ENCODE results near the gene SLC30A2. TPM values are rescaled to one million over a fixed set of nuclear protein-coding genes. Genes with fewer than 3 reads are reported as not detected.

SLC30A2 gene
- total RNA-seq, 4 donors from 2014 or later: 0.14 TPM; not detected in 3

DNA sequence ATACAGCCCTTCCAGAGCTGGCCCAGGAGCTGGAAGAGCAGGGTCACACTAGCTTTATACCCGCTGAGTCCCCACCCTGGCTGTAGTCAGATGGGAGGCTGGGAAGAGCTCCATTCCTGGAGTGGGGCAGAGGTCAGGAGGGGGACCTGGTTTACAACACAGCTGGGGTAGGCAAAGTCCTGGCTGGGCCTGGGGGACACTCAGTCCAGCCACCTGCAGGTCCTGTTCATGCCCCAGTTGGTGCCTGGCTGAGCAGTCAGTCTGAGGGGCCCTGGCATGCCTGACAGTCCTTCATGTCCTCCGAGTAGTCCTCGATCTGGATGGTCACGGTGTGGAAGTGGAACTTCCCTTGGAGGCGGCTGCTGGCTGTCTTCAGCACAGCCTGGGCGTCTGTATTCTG, 7.0 kb downstream of the SLC30A2 start:
- peaks cover 3 to 15% (median 10%) of the 10 kb centered on the region in 4 donors for H3K4me1 ChIP-seq
- intact Hi-C loops (cut with DNase I; ENCODE audit: low total_unique reads): loop anchor here (10.0 kb wide), 1 partner anchor 106 kb away; no protein-coding TSS in a partner anchor
- DNase-seq: no peak
- H3K9me3 ChIP-seq: no peaks in the 10 kb centered on the region
- peaks cover 26% of the 10 kb centered on the region for H3K27me3 ChIP-seq
- H3K36me3 ChIP-seq: no peaks in the 10 kb centered on the region
- no peak overlapping the region for H3K4me3 ChIP-seq
- in situ Hi-C loops (cut with MboI; ENCODE audit: low pct_ligation_motif_present in 1 of 4, low pct_unique_long_range_greater_than_20kb in 1 of 4, low sequenced_read_pairs in 3 of 4): loop anchor here in 3 of 4 donors (25.0 kb wide), 2 partner anchors 98 to 123 kb away; partner anchors contain the start of genes C1orf232 (in 2 of the 3), FAM110D (in 2 of the 3), ZNF593 (in 2 of the 3) and ZNF593OS (in 2 of the 3)
- 90% methylated on average over 6 of the region's 6 CpGs; no CpG with 5 or more reads in 1 of the 2 donors for WGBS, 2 donors (ENCODE audit: low coverage in 1 of 2)
- no peak overlapping the region for H3K27ac ChIP-seq
- TF ChIP-seq POLR2AphosphoS5 (IDR thresholded peaks at IDR 0.05): no peak
- TF ChIP-seq POLR2A (IDR thresholded peaks at IDR 0.05): no peak
- TF ChIP-seq, protein P1, sequence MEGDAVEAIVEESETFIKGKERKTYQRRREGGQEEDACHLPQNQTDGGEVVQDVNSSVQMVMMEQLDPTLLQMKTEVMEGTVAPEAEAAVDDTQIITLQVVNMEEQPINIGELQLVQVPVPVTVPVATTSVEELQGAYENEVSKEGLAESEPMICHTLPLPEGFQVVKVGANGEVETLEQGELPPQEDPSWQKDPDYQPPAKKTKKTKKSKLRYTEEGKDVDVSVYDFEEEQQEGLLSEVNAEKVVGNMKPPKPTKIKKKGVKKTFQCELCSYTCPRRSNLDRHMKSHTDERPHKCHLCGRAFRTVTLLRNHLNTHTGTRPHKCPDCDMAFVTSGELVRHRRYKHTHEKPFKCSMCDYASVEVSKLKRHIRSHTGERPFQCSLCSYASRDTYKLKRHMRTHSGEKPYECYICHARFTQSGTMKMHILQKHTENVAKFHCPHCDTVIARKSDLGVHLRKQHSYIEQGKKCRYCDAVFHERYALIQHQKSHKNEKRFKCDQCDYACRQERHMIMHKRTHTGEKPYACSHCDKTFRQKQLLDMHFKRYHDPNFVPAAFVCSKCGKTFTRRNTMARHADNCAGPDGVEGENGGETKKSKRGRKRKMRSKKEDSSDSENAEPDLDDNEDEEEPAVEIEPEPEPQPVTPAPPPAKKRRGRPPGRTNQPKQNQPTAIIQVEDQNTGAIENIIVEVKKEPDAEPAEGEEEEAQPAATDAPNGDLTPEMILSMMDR (IDR thresholded peaks at IDR 0.05): no peak
- no peak for TF ChIP-seq EP300 (IDR thresholded peaks at IDR 0.05; ENCODE audit: low read depth)

DNA sequence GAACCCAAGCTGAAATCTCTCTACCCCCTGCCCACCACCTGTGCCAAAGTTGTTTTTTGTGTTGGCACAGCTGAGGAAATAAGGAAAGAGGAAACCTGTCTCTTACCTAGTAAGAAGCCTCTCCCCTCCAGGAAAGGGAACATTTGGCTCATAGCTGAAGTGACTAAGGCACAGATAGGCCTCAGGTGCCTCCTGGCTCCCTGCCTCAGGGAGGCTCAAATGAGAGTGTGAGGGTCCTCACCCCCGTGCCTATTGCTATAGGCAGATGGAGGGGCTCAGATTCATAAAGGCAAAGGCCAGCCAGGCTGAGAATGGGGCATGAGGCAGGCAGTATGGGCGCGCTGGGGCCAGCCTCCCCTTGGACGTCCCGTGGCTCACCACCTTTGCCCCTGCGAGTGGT, 7.4 kb downstream of the SLC30A2 start:
- Histone ChIP-seq H3K36me3 (no peaks in the 10 kb centered on the region), H3K4me1 (peaks cover 3 to 15% (median 10%) of the 10 kb centered on the region in 4 donors), H3K9me3 (no peaks in the 10 kb centered on the region), H3K4me3 (no peak overlapping the region), H3K27ac (no peak overlapping the region), H3K27me3 (peaks cover 22% of the 10 kb centered on the region)
- intact Hi-C loops (cut with DNase I; ENCODE audit: low total_unique reads): loop anchor here (10.0 kb wide), 1 partner anchor 106 kb away; no protein-coding TSS in a partner anchor
- TF ChIP-seq POLR2A (IDR thresholded peaks at IDR 0.05): no peak
- TF ChIP-seq POLR2AphosphoS5 (IDR thresholded peaks at IDR 0.05): no peak
- TF ChIP-seq EP300 (IDR thresholded peaks at IDR 0.05; ENCODE audit: low read depth): no peak
- TF ChIP-seq, protein P1 (IDR thresholded peaks at IDR 0.05): no peak
- WGBS, 2 donors (ENCODE audit: low coverage in 1 of 2): 57 to 67% methylated on average over 1 to 6 of the region's 6 CpGs
- in situ Hi-C loops (cut with MboI; ENCODE audit: low pct_ligation_motif_present in 1 of 4, low pct_unique_long_range_greater_than_20kb in 1 of 4, low sequenced_read_pairs in 3 of 4): loop anchor here in 3 of 4 donors (25.0 kb wide), 2 partner anchors 99 to 124 kb away; partner anchors contain the start of genes C1orf232 (in 2 of the 3), FAM110D (in 2 of the 3), ZNF593 (in 2 of the 3) and ZNF593OS (in 2 of the 3)
- no peak for DNase-seq

DNA sequence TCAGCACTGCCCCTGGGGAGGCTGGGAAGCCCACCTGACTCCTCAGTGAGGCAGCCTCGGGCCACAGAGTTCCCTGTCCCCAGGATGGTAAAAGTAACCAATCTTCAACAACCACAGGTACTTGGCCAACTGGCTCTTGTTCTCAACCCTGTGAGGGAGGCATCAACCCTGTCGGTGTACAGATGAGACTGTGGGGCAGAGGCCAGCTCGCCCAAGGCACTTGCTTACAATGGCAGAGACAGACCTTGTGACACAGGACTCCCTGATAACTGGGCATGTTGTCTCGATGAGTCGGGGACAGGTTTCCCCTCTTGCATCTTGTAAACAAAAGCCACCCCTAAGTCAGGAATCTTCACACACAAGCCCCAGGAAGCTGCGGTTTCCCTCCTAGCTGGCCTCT, 8.0 kb downstream of the SLC30A2 start:
- Histone ChIP-seq H3K4me1 (peaks cover 3 to 15% (median 10%) of the 10 kb centered on the region in 4 donors), H3K27ac (no peak overlapping the region), H3K36me3 (no peaks in the 10 kb centered on the region), H3K27me3 (peaks cover 20% of the 10 kb centered on the region), H3K9me3 (no peaks in the 10 kb centered on the region), H3K4me3 (no peak overlapping the region)
- TF ChIP-seq POLR2A (IDR thresholded peaks at IDR 0.05): no peak
- TF ChIP-seq, protein P1 (IDR thresholded peaks at IDR 0.05): no peak
- TF ChIP-seq EP300 (IDR thresholded peaks at IDR 0.05; ENCODE audit: low read depth): no peak
- TF ChIP-seq POLR2AphosphoS5 (IDR thresholded peaks at IDR 0.05): no peak
- in situ Hi-C loops (cut with MboI; ENCODE audit: low pct_ligation_motif_present in 1 of 4, low pct_unique_long_range_greater_than_20kb in 1 of 4, low sequenced_read_pairs in 3 of 4) (loop anchor here in 3 of 4 donors (25.0 kb wide), 2 partner anchors 99 to 124 kb away; partner anchors contain the start of genes C1orf232 (in 2 of the 3), FAM110D (in 2 of the 3), ZNF593 (in 2 of the 3) and ZNF593OS (in 2 of the 3)), intact Hi-C loops (cut with DNase I; ENCODE audit: low total_unique reads) (loop anchor here (10.0 kb wide), 1 partner anchor 107 kb away; no protein-coding TSS in a partner anchor)
- WGBS, 2 donors (ENCODE audit: low coverage in 1 of 2): 85% methylated on average over 6 of the region's 6 CpGs; no CpG with 5 or more reads in 1 of the 2 donors
- no peak for DNase-seq

DNA sequence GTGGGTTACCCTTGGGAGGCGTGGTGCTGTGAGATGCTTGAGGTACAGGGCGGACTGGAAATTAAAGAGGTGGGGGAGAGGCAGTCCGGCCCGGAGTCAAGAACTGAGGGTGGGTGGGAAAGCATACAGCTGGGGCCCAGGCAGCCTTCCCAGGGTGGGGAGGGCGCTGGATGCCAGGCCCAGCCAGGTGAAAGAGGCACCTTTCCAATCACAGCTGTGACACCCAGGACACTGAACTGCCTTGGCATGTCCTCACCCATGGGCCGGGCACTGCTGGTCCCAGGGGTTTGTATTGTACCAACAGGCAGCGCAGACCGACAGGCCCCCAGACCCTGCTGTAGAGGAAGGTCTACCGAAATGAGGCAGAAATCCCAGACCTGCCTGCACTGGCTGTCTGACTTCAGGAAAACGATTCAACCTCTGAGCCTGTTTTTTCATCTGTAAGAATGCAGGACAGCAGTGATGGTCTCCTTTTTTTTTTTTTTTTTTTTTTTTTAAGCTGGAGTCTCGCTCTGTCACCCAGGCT, 9.1 kb downstream of the SLC30A2 start:
- Histone ChIP-seq H3K36me3 (no peaks in the 10 kb centered on the region), H3K27me3 (peaks cover 12% of the 10 kb centered on the region), H3K4me1 (peaks cover 3 to 15% (median 10%) of the 10 kb centered on the region in 4 donors), H3K9me3 (no peaks in the 10 kb centered on the region), H3K27ac (no peak overlapping the region), H3K4me3 (no peak overlapping the region)
- WGBS, 2 donors (ENCODE audit: low coverage in 1 of 2): 65 to 92% methylated on average over 4 to 10 of the region's 11 CpGs
- TF ChIP-seq, protein P1 (IDR thresholded peaks at IDR 0.05): no peak
- TF ChIP-seq EP300 (IDR thresholded peaks at IDR 0.05; ENCODE audit: low read depth) (no peak), POLR2A (IDR thresholded peaks at IDR 0.05) (no peak)
- intact Hi-C loops (cut with DNase I; ENCODE audit: low total_unique reads) (loop anchor here (10.0 kb wide), 1 partner anchor 108 kb away; no protein-coding TSS in a partner anchor), in situ Hi-C loops (cut with MboI; ENCODE audit: low pct_ligation_motif_present in 1 of 4, low pct_unique_long_range_greater_than_20kb in 1 of 4, low sequenced_read_pairs in 3 of 4) (loop anchor here in 3 of 4 donors (25.0 kb wide), 2 partner anchors 100 to 125 kb away; partner anchors contain the start of genes C1orf232 (in 2 of the 3), FAM110D (in 2 of the 3), ZNF593 (in 2 of the 3) and ZNF593OS (in 2 of the 3))
- DNase-seq: no peak

Measured in transverse colon (tissue), 4 donors.